ENCODE measurements around the gene PSMB2. TPM values are rescaled to one million over a fixed set of nuclear protein-coding genes. Genes with fewer than 3 reads are reported as not detected.

The PSMB2 gene
- total and polyA plus RNA-seq, 2 of the 8 experiments (the other 6 are each of a cell fraction or from before 2014, with no cell fraction given) = 91.4 to 101 TPM

GRCh38 chr1:35554266-35555211, 86.8 kb downstream of the PSMB2 start:
- peak overlapping the region; percentile 24 for H3K56ac ChIP-seq (replicated peaks; ENCODE audit: insufficient read length, low read depth, low read length)
- peak overlapping the region; percentile 51 for H4K91ac ChIP-seq (replicated peaks; ENCODE audit: insufficient read length, low read length)
- CTCF ChIA-PET (ENCODE audit: partially characterized antibody) = no interaction called here
- no peak overlapping the region for H3K23ac ChIP-seq (ENCODE audit: insufficient read length)
- H3K36me3 ChIP-seq (ENCODE audit: control insufficient read depth in 2 of 4, insufficient read depth in 4 of 4, low read length in 3 of 4) = peaks cover 0 to 43% (median 5%) of the 10 kb centered on the region in 4 experiments; a peak in 2 of 8 replicates
- peak overlapping the region; percentile 86 for H2BK12ac ChIP-seq (ENCODE audit: low read depth, low read length)
- no peak overlapping the region for H4K8ac ChIP-seq (ENCODE audit: extremely low read depth, insufficient read depth, low read length)
- no peaks in the 10 kb centered on the region for H3K9me3 ChIP-seq (ENCODE audit: insufficient read depth in 2 of 2, low read depth in 1 of 2, low read length in 1 of 2)
- peak overlapping the region in 2 of 4 experiments; percentile 9 to 63; a peak in 3 of 7 replicates for H3K9ac ChIP-seq (replicated peaks in 1 of 4; ENCODE audit: extremely low read depth in 1 of 4, low read depth in 3 of 4, low read length in 3 of 4)
- H2BK120ac ChIP-seq (replicated peaks; ENCODE audit: low read depth, low read length) = peak overlapping the region; percentile 30
- no peak overlapping the region for H2BK15ac ChIP-seq (ENCODE audit: low read length)
- H2AK5ac ChIP-seq (ENCODE audit: low read depth, low read length) = no peak overlapping the region; the same call in 1 of the 2 replicates
- no peak overlapping the region for H2AFZ ChIP-seq (ENCODE audit: low read length)
- peak overlapping the region; percentile 16 for H3K4ac ChIP-seq (replicated peaks; ENCODE audit: insufficient read length, low read depth, low read length)
- H3K79me1 ChIP-seq (ENCODE audit: low read depth, low read length) = no peaks in the 10 kb centered on the region; the same call in 1 of the 2 replicates
- H4K5ac ChIP-seq (ENCODE audit: insufficient read length, low read depth, low read length) = peak overlapping the region; percentile 94
- H3K23me2 ChIP-seq (ENCODE audit: low read depth, low read length) = peaks cover 5% of the 10 kb centered on the region; the same call in 1 of the 2 replicates
- no peaks in the 10 kb centered on the region for H3K27me3 ChIP-seq (replicated peaks in 1 of 4; ENCODE audit: control insufficient read depth in 3 of 4, extremely low read depth in 1 of 4, insufficient read depth in 3 of 4, low read length in 3 of 4)
- POLR2A ChIA-PET (ENCODE audit: partially characterized antibody) = interaction anchor here (0.8 to 1.5 kb wide), 2 partner anchors 10 to 29 kb away, joined by 4 to 5 read pairs; no protein-coding TSS in a partner anchor
- H3K4me2 ChIP-seq (ENCODE audit: insufficient read depth in 1 of 2, low read depth in 2 of 2, low read length in 2 of 2) = peak overlapping the region; percentile 85 to 92
- H2BK5ac ChIP-seq (ENCODE audit: low read depth, low read length) = peak overlapping the region; percentile 87; the same call in 1 of the 2 replicates
- DNase-seq (ENCODE audit: low read depth in 1 of 2, low spot score in 2 of 2) = no peak
- peaks cover 4 to 66% of the 10 kb centered on the region in 2 experiments; a peak in 3 of 4 replicates for H3K79me2 ChIP-seq (ENCODE audit: control insufficient read depth in 1 of 2, insufficient read depth in 2 of 2, low read length in 2 of 2)
- 0 out of 2 replicates have a peak overlapping the region, but pooled peaks have one; percentile 82 for H2BK20ac ChIP-seq (ENCODE audit: low read length)
- no peak overlapping the region for H3K14ac ChIP-seq (ENCODE audit: insufficient read length)
- FAIRE-seq = peak; percentile 81
- peak overlapping the region; percentile 80; the same call in 1 of the 2 replicates for H3K18ac ChIP-seq (ENCODE audit: extremely low read depth, low read length)
- H3K4me1 ChIP-seq (replicated peaks in 1 of 4; ENCODE audit: control insufficient read depth in 3 of 4, insufficient read depth in 4 of 4, low read length in 3 of 4) = peaks cover 7 to 20% (median 16%) of the 10 kb centered on the region in 4 experiments; a peak in 6 of 7 replicates
- peak overlapping the region; percentile 76 for H3K27ac ChIP-seq (ENCODE audit: low read depth, low read length)
- H3K4me3 ChIP-seq (ENCODE audit: extremely low read depth in 1 of 4, insufficient read depth in 2 of 4, low read depth in 3 of 4, low read length in 4 of 4) = peak overlapping the region; percentile 25 to 76 (median 57); a peak in 7 of 8 replicates
- peaks cover 0 to 2% of the 10 kb centered on the region in 2 experiments for H4K20me1 ChIP-seq (replicated peaks in 1 of 2; ENCODE audit: control insufficient read depth in 1 of 2, insufficient read depth in 2 of 2, low read length in 2 of 2)
- WGBS, 2 experiments (ENCODE audit: extremely low coverage in 1 of 2, insufficient coverage in 1 of 2, insufficient read length in 1 of 2, insufficient replicate concordance in 2 of 2, low coverage in 1 of 2, low lambda C conversion rate in 2 of 2, missing lambda C conversion rate in 1 of 2) = 27% methylated on average over 7 of the region's 7 CpGs; no CpG with 5 or more reads in 1 of the 2 experiments
- TF ChIP-seq RAD21 (IDR thresholded peaks at IDR 0.05 in 1 of 2, conservative IDR thresholded peaks at IDR 0.05 in 1 of 2; ENCODE audit: low read depth in 2 of 2, low read length in 2 of 2) (no peak), KDM5A (IDR thresholded peaks at IDR 0.05; ENCODE audit: low read length) (no peak), POU5F1 (IDR thresholded peaks at IDR 0.05; ENCODE audit: low read depth, low read length) (peak; percentile 48; the same call in 1 of the 2 replicates), JUND (IDR thresholded peaks at IDR 0.05; ENCODE audit: low read length) (peak; percentile 60; the same call in 1 of the 2 replicates), RFX5 (IDR thresholded peaks at IDR 0.05; ENCODE audit: borderline replicate concordance, low read depth, low read length) (no peak)
- TF ChIP-seq, protein P1, sequence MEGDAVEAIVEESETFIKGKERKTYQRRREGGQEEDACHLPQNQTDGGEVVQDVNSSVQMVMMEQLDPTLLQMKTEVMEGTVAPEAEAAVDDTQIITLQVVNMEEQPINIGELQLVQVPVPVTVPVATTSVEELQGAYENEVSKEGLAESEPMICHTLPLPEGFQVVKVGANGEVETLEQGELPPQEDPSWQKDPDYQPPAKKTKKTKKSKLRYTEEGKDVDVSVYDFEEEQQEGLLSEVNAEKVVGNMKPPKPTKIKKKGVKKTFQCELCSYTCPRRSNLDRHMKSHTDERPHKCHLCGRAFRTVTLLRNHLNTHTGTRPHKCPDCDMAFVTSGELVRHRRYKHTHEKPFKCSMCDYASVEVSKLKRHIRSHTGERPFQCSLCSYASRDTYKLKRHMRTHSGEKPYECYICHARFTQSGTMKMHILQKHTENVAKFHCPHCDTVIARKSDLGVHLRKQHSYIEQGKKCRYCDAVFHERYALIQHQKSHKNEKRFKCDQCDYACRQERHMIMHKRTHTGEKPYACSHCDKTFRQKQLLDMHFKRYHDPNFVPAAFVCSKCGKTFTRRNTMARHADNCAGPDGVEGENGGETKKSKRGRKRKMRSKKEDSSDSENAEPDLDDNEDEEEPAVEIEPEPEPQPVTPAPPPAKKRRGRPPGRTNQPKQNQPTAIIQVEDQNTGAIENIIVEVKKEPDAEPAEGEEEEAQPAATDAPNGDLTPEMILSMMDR (IDR thresholded peaks at IDR 0.05; ENCODE audit: control extremely low read depth in 1 of 3, insufficient read depth in 1 of 3, low read depth in 1 of 3, low read length in 3 of 3) = no peak

Measured in H1 (cell line).